K562 (cell line): ENCODE data around the gene ADGRD1. TPM values are rescaled to one million over a fixed set of nuclear protein-coding genes. Genes with fewer than 3 reads are reported as not detected.

Source experiments
- ATAC-seq: fragments of 200-7000 bp; cut with Tn5 transposase; 3 replicates; pipeline ENCODE4 v1.9.1; 2020; ENCODE audit warnings: moderate library complexity
- BruUV-seq: library from RNA; stranded (reverse); fragments of 400-500 nt; replicated peaks from 2 replicates; lab custom pipeline; 2021; lab: Mats Ljungman, UMichigan
- CTCF ChIA-PET: fragments of 300-600 bp; formaldehyde crosslinking; extraction: SDS; loops from one replicate; lab custom pipeline; 2021; ENCODE audit warnings: low intra/inter-chr PET ratio; lab: Yijun Ruan, JAX
- POLR2A ChIA-PET: fragments of 300-600, 350-650 bp; sonication (Branson Sonifier 250); formaldehyde crosslinking; extraction: SDS; loops from one replicate; lab custom pipeline; 2021; ENCODE audit warnings: antibody characterized with exemption, inconsistent platforms; lab: Yijun Ruan, JAX
- DNase-seq, 4 experiments: peaks; one replicate each; pipeline versions ENCODE4 v3.0.0 to v3.0.0-alpha.2; 2011 to 2018; ENCODE audit warnings: low spot score in 3 of 4, mixed read lengths in 3 of 4; ENCODE audit errors: extremely low read depth in 1 of 4
- FAIRE-seq: peaks from 2 replicates; lab custom pipeline; 2011; peaks lifted over from hg19 to GRCh38; lab: Jason Lieb, UNC
- H2AFZ ChIP-seq: 2 replicates; pipeline ENCODE4 v1.6.0; 2011; ENCODE audit warnings: low read depth, low read length, control low read depth, inconsistent platforms
- H3K27ac ChIP-seq: fragments of 200-600 bp; 3 replicates; pipeline ENCODE4 v1.8.0; 2011; ENCODE audit warnings: low read depth, mild to moderate bottlenecking, control low read depth, inconsistent platforms, low read length, moderate library complexity, mixed read lengths; ENCODE audit errors: extremely low read depth
- H3K27me3 ChIP-seq, 2 experiments: fragments of 300-600 bp in 1 of 2; 2 replicates in 1 of 2; 3 replicates in 1 of 2; pipeline versions ENCODE4 v1.6.0 to v1.8.0; 2011; ENCODE audit warnings: inconsistent platforms in 2 of 2, low read length in 2 of 2, mild to moderate bottlenecking in 1 of 2, mixed read lengths in 1 of 2, moderate library complexity in 1 of 2; ENCODE audit not compliant: control insufficient read depth in 2 of 2, insufficient read depth in 2 of 2
- H3K36me3 ChIP-seq: fragments of 300-600 bp; 3 replicates; pipeline ENCODE4 v1.8.0; 2011; ENCODE audit warnings: mild to moderate bottlenecking, low read length, inconsistent platforms; ENCODE audit not compliant: control insufficient read depth, insufficient read depth
- H3K4me1 ChIP-seq, 2 experiments: fragments of 200-600 bp in 1 of 2; replicated peaks in 1 of 2; 2 replicates in 1 of 2; 3 replicates in 1 of 2; pipeline versions ENCODE4 v1.5.1 to v1.8.0; 2011; ENCODE audit warnings: inconsistent platforms in 2 of 2, low read length in 2 of 2, mild to moderate bottlenecking in 1 of 2, mixed read lengths in 1 of 2, moderate library complexity in 1 of 2; ENCODE audit not compliant: control insufficient read depth in 2 of 2, insufficient read depth in 2 of 2
- H3K4me2 ChIP-seq: 2 replicates; pipeline ENCODE4 v1.6.1; 2011; ENCODE audit warnings: low read length, control low read depth, inconsistent platforms, mixed read lengths; ENCODE audit not compliant: insufficient read depth
- H3K4me3 ChIP-seq: fragments of 200-600 bp; sonication (generic), shearing (Covaris generic); 2 replicates; pipeline ENCODE4 v1.5.1; 2016; ENCODE audit warnings: control low read depth, inconsistent platforms
- H3K79me2 ChIP-seq: fragments of 200-600 bp; 3 replicates; pipeline ENCODE4 v1.8.0; 2011; ENCODE audit warnings: low read length, inconsistent platforms; ENCODE audit not compliant: control insufficient read depth, insufficient read depth
- H3K9ac ChIP-seq, 2 experiments: 2 replicates each; pipeline versions ENCODE4 v1.6.0 to v1.6.1; 2011; ENCODE audit warnings: low read depth in 2 of 2, low read length in 2 of 2, control low read depth in 1 of 2, inconsistent platforms in 1 of 2, mild to moderate bottlenecking in 1 of 2, mixed read lengths in 1 of 2; ENCODE audit not compliant: insufficient read depth in 1 of 2
- H3K9me1 ChIP-seq: one replicate; pipeline ENCODE4 v1.6.0; 2011; ENCODE audit warnings: inconsistent platforms, mild to moderate bottlenecking, low read length, moderate library complexity; ENCODE audit not compliant: control insufficient read depth, insufficient read depth
- H3K9me3 ChIP-seq: replicated peaks from 2 replicates; pipeline ENCODE4 v1.5.1; 2011; ENCODE audit warnings: low read depth, low read length, inconsistent platforms; ENCODE audit not compliant: control insufficient read depth, insufficient read depth
- H4K20me1 ChIP-seq: replicated peaks from 2 replicates; pipeline ENCODE4 v1.6.1; 2011; ENCODE audit warnings: low read length, inconsistent platforms, mixed read lengths; ENCODE audit not compliant: control insufficient read depth, insufficient read depth
- E2F4 ChIP-seq: sonication (generic); formaldehyde crosslinking; IDR thresholded peaks from 2 replicates; pipeline ENCODE4 v1.8.0; 2022; ENCODE audit warnings: mild to moderate bottlenecking, low read depth, missing genetic modification reagents
- HLTF ChIP-seq: fragments of 450-650 bp; IDR thresholded peaks from 2 replicates; pipeline ENCODE4 v1.6.1; 2016
- MAFF ChIP-seq: IDR thresholded peaks from 2 replicates; pipeline ENCODE4 v1.6.1; 2012; ENCODE audit warnings: low read length, improper control_type of control experiment
- MAX ChIP-seq: sonication (generic); formaldehyde crosslinking; IDR thresholded peaks from 2 replicates; pipeline ENCODE4 v1.9.0; 2022; ENCODE audit warnings: mild to moderate bottlenecking, missing genetic modification reagents
- POLR2AphosphoS2 ChIP-seq: IDR thresholded peaks from 2 replicates; pipeline ENCODE4 v1.6.1; 2012; ENCODE audit warnings: low read length, improper control_type of control experiment
- POU5F1 ChIP-seq: fragments of 150-350 bp; IDR thresholded peaks from 2 replicates; pipeline ENCODE4 v1.6.1; 2014; ENCODE audit warnings: borderline replicate concordance, low read length, low read depth, mild to moderate bottlenecking; ENCODE audit not compliant: partially characterized antibody
- SNIP1 ChIP-seq: fragments of 450-650 bp; IDR thresholded peaks from 2 replicates; pipeline ENCODE4 v1.7.1; 2017; ENCODE audit warnings: low read depth, mild to moderate bottlenecking
- ZNF316 ChIP-seq: fragments of 450-650 bp; IDR thresholded peaks from 2 replicates; pipeline ENCODE4 v1.6.1; 2016
- ZNF354B ChIP-seq: fragments of 250-450 bp; sonication (Bioruptor Pico); IDR thresholded peaks from 2 replicates; pipeline ENCODE4 v1.4.0; 2020
- ZNF586 ChIP-seq: fragments of 450-650 bp; formaldehyde crosslinking; conservative IDR thresholded peaks from 2 replicates; pipeline ENCODE4 v1.4.0; 2020; ENCODE audit warnings: mild to moderate bottlenecking, moderate library complexity
- ZNF644 ChIP-seq: fragments of 200-800 bp; sonication (Bioruptor generic); IDR thresholded peaks from 2 replicates; pipeline ENCODE4 v1.6.1; 2016; ENCODE audit warnings: low read depth, missing genetic modification characterization, missing compliant biosample characterization
- ZNF699 ChIP-seq: fragments of 250-450 bp; sonication (Bioruptor Pico); IDR thresholded peaks from 2 replicates; pipeline ENCODE4 v1.8.0; 2021; ENCODE audit warnings: mild to moderate bottlenecking, moderate library complexity; ENCODE audit not compliant: insufficient replicate concordance
- WGBS: fragments of 100-300 bp; shearing (Covaris generic); methylation state at CpG from one replicate; pipeline ENCODE4 v1.1.6; 2016; ENCODE audit warnings: low coverage, mixed read lengths; ENCODE audit not compliant: insufficient coverage; ENCODE audit errors: missing lambda C conversion rate; 5-methylcytosine and 5-hydroxymethylcytosine counted together
- in situ Hi-C: fragments of 300-500 bp; cut with MboI; formaldehyde crosslinking; loops from 4 replicates; pipeline ENCODE4 v1.15.0; 2018; ENCODE audit warnings: inconsistent platforms, mixed read lengths
- intact Hi-C: fragments of 100-400 bp; cut with micrococcal nuclease; formaldehyde crosslinking; loops from 2 replicates; pipeline ENCODE4 v1.14.2; 2022
- polyA plus RNA-seq, 8 experiments: library from polyadenylated mRNA; depleted of rRNA in 4 of 8; stranded (reverse) in 5 of 8; unstranded in 3 of 8; fragments of >200 nt; fragmentation: Nextera tagmentation in 2 of 8; fragmentation: Illumina TruSeq in 1 of 8; extraction: Ambion mirVana in 2 of 8; extraction: Trizol in 1 of 8; gene quantifications; 2 replicates each; pipeline versions ENCODE4 v1.2.1 to v1.2.3, GENCODE V29; 2011 to 2014; ENCODE audit warnings: inconsistent platforms in 1 of 8, missing spikeins in 1 of 8
- total RNA-seq, 7 experiments: library from RNA; depleted of rRNA in 6 of 7; stranded (reverse); fragments of >200 nt in 6 of 7; fragmentation: Illumina TruSeq in 2 of 7; extraction: Trizol in 2 of 7; gene quantifications; 2 replicates each; pipeline versions ENCODE4 v1.2.1 to v1.2.3, GENCODE V29; 2011 to 2021; ENCODE audit warnings: low replicate concordance in 1 of 7

The ADGRD1 gene
- total and polyA plus RNA-seq, 9 of the 15 experiments (the other 6 are each of a cell fraction or from before 2014, with no cell fraction given), result 1.7 to 11.7 (median 3.3) TPM

GRCh38 chr12:131189781-131190180 lies 236.1 kb downstream of the ADGRD1 start:
- BruUV-seq, result no TSS peak
- Histone ChIP-seq H3K9ac (no peak overlapping the region), H3K79me2 (no peaks in the 10 kb centered on the region), H3K36me3 (no peaks in the 10 kb centered on the region), H3K4me3 (no peak overlapping the region), H3K27me3 (peaks cover 5 to 15% of the 10 kb centered on the region in 2 experiments; a peak in 4 of 5 replicates), H2AFZ (no peak overlapping the region), H3K9me3 (no peaks in the 10 kb centered on the region; the same call in 1 of the 2 replicates), H4K20me1 (no peaks in the 10 kb centered on the region), H3K9me1 (no peaks in the 10 kb centered on the region), H3K4me2 (no peak overlapping the region), H3K27ac (no peak overlapping the region), H3K4me1 (no peaks in the 10 kb centered on the region; a peak in 1 of 5 replicates)
- in situ Hi-C loops, result no loop called here
- ATAC-seq (no peak), FAIRE-seq (no peak), DNase-seq (no peak)
- ChIA-PET CTCF (no interaction called here), POLR2A (no interaction called here)
- WGBS, result 0% methylated on average over 1 of the region's 1 CpG
- TF ChIP-seq ZNF354B (CRISPR knock-in tag) (no peak), HLTF (no peak), POLR2AphosphoS2 (no peak), ZNF586 (no peak)
- intact Hi-C loops, result no loop called here

GRCh38 chr12:131190965-131191364 lies 237.3 kb downstream of the ADGRD1 start:
- Histone ChIP-seq H3K9me3 (no peaks in the 10 kb centered on the region; the same call in 1 of the 2 replicates), H3K4me2 (no peak overlapping the region), H3K79me2 (no peaks in the 10 kb centered on the region), H3K4me3 (no peak overlapping the region), H3K27me3 (peaks cover 5 to 18% of the 10 kb centered on the region in 2 experiments; a peak in 4 of 5 replicates), H3K9me1 (no peaks in the 10 kb centered on the region), H3K36me3 (no peaks in the 10 kb centered on the region), H2AFZ (no peak overlapping the region), H4K20me1 (no peaks in the 10 kb centered on the region), H3K27ac (no peak overlapping the region), H3K9ac (no peak overlapping the region)
- ATAC-seq (no peak), DNase-seq (no peak), FAIRE-seq (no peak)
- POLR2A ChIA-PET, result no interaction called here
- WGBS, result 1% methylated on average over 4 of the region's 4 CpGs
- CTCF ChIA-PET, result no interaction called here
- intact Hi-C loops (no loop called here), in situ Hi-C loops (no loop called here)
- TF ChIP-seq ZNF316, result no peak
- no peak for TF ChIP-seq E2F4 (CRISPR knock-in tag)
- TF ChIP-seq POU5F1, result no peak
- no peak for TF ChIP-seq ZNF644 (tag)
- TF ChIP-seq ZNF699 (CRISPR knock-in tag), result no peak
- no peak for TF ChIP-seq SNIP1
- no peak for TF ChIP-seq MAX (CRISPR knock-in tag)
- TF ChIP-seq MAFF, result no peak
- TF ChIP-seq, all 486 proteins: peak for 0
- no peaks in the 10 kb centered on the region; a peak in 1 of 5 replicates for H3K4me1 ChIP-seq
- BruUV-seq, result no TSS peak
